Measurements from ENCODE around the gene ARRDC3. TPM values are rescaled to one million over a fixed set of nuclear protein-coding genes. Genes with fewer than 3 reads are reported as not detected.

The ARRDC3 gene
- total RNA-seq, 1 experiment from 2014 or later: 2.8 TPM

DNA sequence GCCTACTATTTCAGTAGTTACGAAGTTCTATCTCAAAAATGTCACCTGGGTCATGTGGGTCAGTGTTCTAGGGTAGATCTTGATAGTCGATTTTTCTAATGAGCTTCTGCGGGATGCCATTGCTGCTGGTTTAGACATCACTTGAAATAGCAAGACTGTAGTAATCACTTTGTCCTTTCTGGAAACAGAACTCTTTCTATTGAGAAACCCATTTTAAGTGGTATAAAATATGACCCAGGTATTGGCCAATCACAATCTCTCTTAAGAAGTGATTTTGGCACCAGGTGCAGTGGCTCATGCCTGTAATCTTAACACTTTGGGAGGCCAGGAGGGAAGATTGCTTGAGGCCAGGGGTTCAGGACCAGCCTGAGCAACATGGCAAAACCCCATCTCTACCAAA is 17.6 kb downstream of the ARRDC3 start:
- no peaks in the 10 kb centered on the region for H3K79me1 ChIP-seq (ENCODE audit: insufficient read depth, low read depth, low read length, poor library complexity, severe bottlenecking)
- no peaks in the 10 kb centered on the region for H4K20me1 ChIP-seq (ENCODE audit: control insufficient read depth, insufficient read depth, insufficient read length)
- TF ChIP-seq, protein P1, sequence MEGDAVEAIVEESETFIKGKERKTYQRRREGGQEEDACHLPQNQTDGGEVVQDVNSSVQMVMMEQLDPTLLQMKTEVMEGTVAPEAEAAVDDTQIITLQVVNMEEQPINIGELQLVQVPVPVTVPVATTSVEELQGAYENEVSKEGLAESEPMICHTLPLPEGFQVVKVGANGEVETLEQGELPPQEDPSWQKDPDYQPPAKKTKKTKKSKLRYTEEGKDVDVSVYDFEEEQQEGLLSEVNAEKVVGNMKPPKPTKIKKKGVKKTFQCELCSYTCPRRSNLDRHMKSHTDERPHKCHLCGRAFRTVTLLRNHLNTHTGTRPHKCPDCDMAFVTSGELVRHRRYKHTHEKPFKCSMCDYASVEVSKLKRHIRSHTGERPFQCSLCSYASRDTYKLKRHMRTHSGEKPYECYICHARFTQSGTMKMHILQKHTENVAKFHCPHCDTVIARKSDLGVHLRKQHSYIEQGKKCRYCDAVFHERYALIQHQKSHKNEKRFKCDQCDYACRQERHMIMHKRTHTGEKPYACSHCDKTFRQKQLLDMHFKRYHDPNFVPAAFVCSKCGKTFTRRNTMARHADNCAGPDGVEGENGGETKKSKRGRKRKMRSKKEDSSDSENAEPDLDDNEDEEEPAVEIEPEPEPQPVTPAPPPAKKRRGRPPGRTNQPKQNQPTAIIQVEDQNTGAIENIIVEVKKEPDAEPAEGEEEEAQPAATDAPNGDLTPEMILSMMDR (conservative IDR thresholded peaks at IDR 0.05): no peak
- H2BK15ac ChIP-seq (ENCODE audit: low read depth, low read length): no peak overlapping the region
- no peak overlapping the region for H2BK20ac ChIP-seq (ENCODE audit: low read depth, low read length, poor library complexity, severe bottlenecking)
- no peak overlapping the region for H3T11ph ChIP-seq (ENCODE audit: low read length)
- H3K18ac ChIP-seq (ENCODE audit: insufficient read length, low read depth, low read length): no peak overlapping the region
- DNase-seq: no peak
- no peak overlapping the region for H2AFZ ChIP-seq (ENCODE audit: low read length)
- no CpG with 5 or more reads among the region's 3 CpGs for WGBS (ENCODE audit: extremely low coverage, insufficient read length, low lambda C conversion rate)
- no peak overlapping the region for H3K27ac Mint-ChIP-seq
- H2BK12ac ChIP-seq (ENCODE audit: insufficient read length, low read depth, low read length): no peak overlapping the region
- no peak overlapping the region for H3K9ac ChIP-seq (ENCODE audit: extremely low read depth, insufficient read length, low read length)
- no peak overlapping the region for H3K23ac ChIP-seq (ENCODE audit: insufficient read length, low read depth, low read length)
- no peak overlapping the region for H3K56ac ChIP-seq (ENCODE audit: insufficient read length, low read depth, low read length)
- no peaks in the 10 kb centered on the region for H3K9me3 Mint-ChIP-seq
- no peak overlapping the region for H2BK120ac ChIP-seq (ENCODE audit: low read depth, low read length, poor library complexity, severe bottlenecking)
- no peak overlapping the region for H3K4ac ChIP-seq (ENCODE audit: low read depth, low read length)
- H3K27ac ChIP-seq (ENCODE audit: insufficient read length, low read depth, low read length): no peak overlapping the region
- H3K4me1 ChIP-seq (ENCODE audit: insufficient read depth, low read length): no peaks in the 10 kb centered on the region
- H4K91ac ChIP-seq (ENCODE audit: insufficient read length, low read depth, low read length): no peak overlapping the region
- H3K23me2 ChIP-seq (ENCODE audit: insufficient read length, low read depth, low read length, poor library complexity, severe bottlenecking): no peaks in the 10 kb centered on the region
- H4K8ac ChIP-seq (replicated peaks; ENCODE audit: insufficient read length, low read depth, low read length): no peak overlapping the region
- H3K27me3 ChIP-seq (ENCODE audit: insufficient read depth, low read length): no peaks in the 10 kb centered on the region
- no peaks in the 10 kb centered on the region for H3K79me2 ChIP-seq (ENCODE audit: insufficient read depth, low read length)
- H3K14ac ChIP-seq (ENCODE audit: insufficient read depth, low read length): no peak overlapping the region
- H2AK5ac ChIP-seq (ENCODE audit: insufficient read length, low read length): no peak overlapping the region
- no peaks in the 10 kb centered on the region for H3K27me3 Mint-ChIP-seq (ENCODE audit: low read depth)
- no peak overlapping the region for H3K4me3 Mint-ChIP-seq
- no peaks in the 10 kb centered on the region for H3K9me3 ChIP-seq (ENCODE audit: control insufficient read depth, low read depth, low read length)
- no peak overlapping the region for H2BK5ac ChIP-seq (ENCODE audit: insufficient read length, low read length)
- no peak overlapping the region for H3K4me2 ChIP-seq (ENCODE audit: insufficient read depth, insufficient read length, low read length)
- H4K5ac ChIP-seq (ENCODE audit: insufficient read length, low read depth, low read length): no peak overlapping the region
- H3K36me3 Mint-ChIP-seq (ENCODE audit: insufficient read depth in 1 of 3, low read depth in 3 of 3): peaks cover 3 to 23% (median 10%) of the 10 kb centered on the region in 3 experiments; a peak in 6 of 7 replicates
- H3K4me1 Mint-ChIP-seq: no peaks in the 10 kb centered on the region

All from H9 (cell line).